GM10248 (cell line): Measurements from ENCODE around the gene TBC1D19.

Experiments
- CTCF ChIA-PET: fragments of 300-600 bp; sonication (Branson Sonifier 250); formaldehyde crosslinking; extraction: SDS; loops from one replicate; lab custom pipeline; 2021; ENCODE audit warnings: antibody characterized with exemption; lab: Yijun Ruan, JAX
- POLR2A ChIA-PET: fragments of 350-650 bp; sonication (Branson Sonifier 250); formaldehyde crosslinking; extraction: SDS; loops from one replicate; lab custom pipeline; 2020; ENCODE audit warnings: antibody characterized with exemption; lab: Yijun Ruan, JAX
- DNase-seq: peaks from one replicate; pipeline ENCODE4 v3.0.0; 2012; ENCODE audit errors: extremely low spot score
- CTCF ChIP-seq: IDR thresholded peaks from 2 replicates; pipeline ENCODE4 v1.5.1; 2012; ENCODE audit warnings: mild to moderate bottlenecking, low read depth; ENCODE audit errors: extremely low read depth, missing control alignments, control extremely low read depth

TBC1D19 gene

GRCh38 chr4:26764231-26764630 is 180.3 kb downstream of the TBC1D19 start:
- ChIA-PET CTCF (interaction anchor here (1.3 kb wide), 1 partner anchor 23 kb away, joined by 3 read pairs; no protein-coding TSS in a partner anchor), POLR2A (no interaction called here)
- no peak for DNase-seq
- TF ChIP-seq CTCF, result no peak

GRCh38 chr4:26765515-26765914 is 181.6 kb downstream of the TBC1D19 start:
- POLR2A ChIA-PET, result no interaction called here
- no peak for TF ChIP-seq CTCF
- CTCF ChIA-PET, result no interaction called here
- no peak for DNase-seq

- CTCF ChIA-PET, result no interaction called here
- POLR2A ChIA-PET, result no interaction called here
- no peak for DNase-seq
- no peak for TF ChIP-seq CTCF
Measured at GRCh38 chr4:26766141-26766540, 182.3 kb downstream of the TBC1D19 start.

GRCh38 chr4:26772096-26772873 is 188.4 kb downstream of the TBC1D19 start:
- DNase-seq, result no peak
- ChIA-PET CTCF (interaction anchor here (1.0 to 1.1 kb wide), 2 partner anchors 11 to 22 kb away, joined by 3 read pairs; no protein-coding TSS in a partner anchor), POLR2A (no interaction called here)
- TF ChIP-seq CTCF, result no peak

- no peak for DNase-seq
- POLR2A ChIA-PET, result no interaction called here
- CTCF ChIA-PET, result interaction anchor here (1.3 kb wide), 1 partner anchor 20 kb away, joined by 3 read pairs; no protein-coding TSS in a partner anchor
- TF ChIP-seq CTCF, result no peak
Measured at GRCh38 chr4:26779224-26779623, 195.3 kb downstream of the TBC1D19 start.

GRCh38 chr4:26779674-26780073 is 195.8 kb downstream of the TBC1D19 start:
- ChIA-PET POLR2A (no interaction called here), CTCF (interaction anchor here (1.3 kb wide), 1 partner anchor 20 kb away, joined by 3 read pairs; no protein-coding TSS in a partner anchor)
- no peak for DNase-seq
- TF ChIP-seq CTCF, result no peak
